H9 (cell line): ENCODE measurements around the gene OR6B2. TPM values are rescaled to one million over a fixed set of nuclear protein-coding genes. Genes with fewer than 3 reads are reported as not detected.

Experiments
- DNase-seq: peaks from one replicate; pipeline ENCODE4 v3.0.0-alpha.2; 2017
- H2AFZ ChIP-seq: one replicate; pipeline ENCODE4 v1.6.1; 2013; ENCODE audit warnings: mild to moderate bottlenecking, low read length, control low read depth, moderate library complexity
- H2AK5ac ChIP-seq: 2 replicates; pipeline ENCODE4 v1.6.1; 2013; ENCODE audit warnings: low read length, control low read depth, mixed read lengths; ENCODE audit not compliant: insufficient read length
- H2BK120ac ChIP-seq: one replicate; pipeline ENCODE4 v1.6.1; 2013; ENCODE audit warnings: low read depth, mild to moderate bottlenecking, low read length, control low read depth, inconsistent platforms; ENCODE audit not compliant: poor library complexity, severe bottlenecking
- H2BK12ac ChIP-seq: 2 replicates; pipeline ENCODE4 v1.6.1; 2013; ENCODE audit warnings: low read length, control low read depth, mixed read lengths, low read depth; ENCODE audit not compliant: insufficient read length
- H2BK15ac ChIP-seq: 2 replicates; pipeline ENCODE4 v1.6.1; 2013; ENCODE audit warnings: low read depth, low read length, control low read depth
- H2BK20ac ChIP-seq: one replicate; pipeline ENCODE4 v1.6.1; 2013; ENCODE audit warnings: low read depth, mild to moderate bottlenecking, low read length, control low read depth, inconsistent platforms; ENCODE audit not compliant: poor library complexity, severe bottlenecking
- H2BK5ac ChIP-seq: 2 replicates; pipeline ENCODE4 v1.6.1; 2013; ENCODE audit warnings: low read length, control low read depth, mixed read lengths; ENCODE audit not compliant: insufficient read length
- H3K14ac ChIP-seq: 2 replicates; pipeline ENCODE4 v1.6.1; 2013; ENCODE audit warnings: low read length, control low read depth; ENCODE audit not compliant: insufficient read depth
- H3K18ac ChIP-seq: 2 replicates; pipeline ENCODE4 v1.6.1; 2013; ENCODE audit warnings: low read depth, mild to moderate bottlenecking, mixed read lengths, low read length, control low read depth; ENCODE audit not compliant: insufficient read length
- H3K23ac ChIP-seq: 2 replicates; pipeline ENCODE4 v1.6.1; 2013; ENCODE audit warnings: low read length, control low read depth, mixed read lengths, low read depth; ENCODE audit not compliant: insufficient read length
- H3K23me2 ChIP-seq: 2 replicates; pipeline ENCODE4 v1.6.1; 2013; ENCODE audit warnings: low read depth, mild to moderate bottlenecking, mixed read lengths, low read length, control low read depth; ENCODE audit not compliant: insufficient read length, poor library complexity, severe bottlenecking
- H3K27ac ChIP-seq: 2 replicates; pipeline ENCODE4 v1.5.1; 2013; ENCODE audit warnings: low read length, control low read depth, mixed read lengths, low read depth; ENCODE audit not compliant: insufficient read length
- H3K27me3 ChIP-seq: 2 replicates; pipeline ENCODE4 v1.6.1; 2013; ENCODE audit warnings: low read length, control low read depth, inconsistent platforms; ENCODE audit not compliant: insufficient read depth
- H3K4ac ChIP-seq: 2 replicates; pipeline ENCODE4 v1.6.1; 2013; ENCODE audit warnings: low read depth, mild to moderate bottlenecking, control low read depth, inconsistent platforms, low read length, moderate library complexity
- H3K4me1 ChIP-seq: 2 replicates; pipeline ENCODE4 v1.6.1; 2013; ENCODE audit warnings: low read length, control low read depth, inconsistent platforms; ENCODE audit not compliant: insufficient read depth
- H3K4me2 ChIP-seq: 2 replicates; pipeline ENCODE4 v1.6.1; 2013; ENCODE audit warnings: low read length, control low read depth, mixed read lengths; ENCODE audit not compliant: insufficient read length, insufficient read depth
- H3K56ac ChIP-seq: 2 replicates; pipeline ENCODE4 v1.6.1; 2013; ENCODE audit warnings: low read depth, mild to moderate bottlenecking, mixed read lengths, low read length, control low read depth; ENCODE audit not compliant: insufficient read length
- H3K79me1 ChIP-seq: 2 replicates; pipeline ENCODE4 v1.6.1; 2013; ENCODE audit warnings: low read depth, mild to moderate bottlenecking, moderate library complexity, low read length, control low read depth, inconsistent platforms; ENCODE audit not compliant: insufficient read depth, poor library complexity, severe bottlenecking
- H3K79me2 ChIP-seq: 2 replicates; pipeline ENCODE4 v1.6.1; 2013; ENCODE audit warnings: low read length, control low read depth, inconsistent platforms; ENCODE audit not compliant: insufficient read depth
- H3K9ac ChIP-seq: 2 replicates; pipeline ENCODE4 v1.6.1; 2013; ENCODE audit warnings: low read length, control low read depth, mixed read lengths; ENCODE audit not compliant: insufficient read length; ENCODE audit errors: extremely low read depth
- H3K9me3 ChIP-seq: one replicate; pipeline ENCODE4 v1.6.1; 2013; ENCODE audit warnings: low read depth, low read length, inconsistent platforms; ENCODE audit not compliant: control insufficient read depth
- H3T11ph ChIP-seq: one replicate; pipeline ENCODE4 v1.6.1; 2013; ENCODE audit warnings: mild to moderate bottlenecking, low read length, control low read depth, inconsistent platforms
- H4K20me1 ChIP-seq: one replicate; pipeline ENCODE4 v1.6.1; 2013; ENCODE audit not compliant: control insufficient read depth, insufficient read length, insufficient read depth
- H4K5ac ChIP-seq: 2 replicates; pipeline ENCODE4 v1.6.1; 2013; ENCODE audit warnings: low read depth, mild to moderate bottlenecking, mixed read lengths, low read length, control low read depth; ENCODE audit not compliant: insufficient read length
- H4K8ac ChIP-seq: replicated peaks from 2 replicates; pipeline ENCODE4 v1.6.1; 2013; ENCODE audit warnings: low read length, control low read depth, mixed read lengths, low read depth; ENCODE audit not compliant: insufficient read length
- H4K91ac ChIP-seq: 2 replicates; pipeline ENCODE4 v1.6.1; 2013; ENCODE audit warnings: low read depth, mild to moderate bottlenecking, moderate library complexity, mixed read lengths, low read length, control low read depth; ENCODE audit not compliant: insufficient read length
- H3K27ac Mint-ChIP-seq, 3 experiments: 2 replicates in 2 of 3; 3 replicates in 1 of 3; pipeline ENCODE4 v1.8.0; 2020 to 2021; ENCODE audit warnings: mixed read lengths in 3 of 3, mild to moderate bottlenecking in 1 of 3, moderate library complexity in 1 of 3
- H3K27me3 Mint-ChIP-seq: 2 replicates; pipeline ENCODE4 v1.8.0; 2021; ENCODE audit warnings: low read depth, mild to moderate bottlenecking, moderate library complexity, mixed read lengths
- H3K36me3 Mint-ChIP-seq, 3 experiments: 2 replicates in 2 of 3; 3 replicates in 1 of 3; pipeline ENCODE4 v1.8.0; 2020 to 2021; ENCODE audit warnings: low read depth in 3 of 3, mixed read lengths in 3 of 3; ENCODE audit not compliant: insufficient read depth in 1 of 3
- H3K4me1 Mint-ChIP-seq, 2 experiments: 2 replicates each; pipeline ENCODE4 v1.8.0; 2020; ENCODE audit warnings: mixed read lengths in 2 of 2
- H3K4me3 Mint-ChIP-seq, 2 experiments: 2 replicates in 1 of 2; 3 replicates in 1 of 2; pipeline ENCODE4 v1.8.0; 2020 to 2021; ENCODE audit warnings: mild to moderate bottlenecking in 2 of 2, mixed read lengths in 2 of 2, moderate library complexity in 1 of 2
- H3K9me3 Mint-ChIP-seq, 2 experiments: 2 replicates in 1 of 2; 3 replicates in 1 of 2; pipeline ENCODE4 v1.8.0; 2020; ENCODE audit warnings: mild to moderate bottlenecking in 2 of 2, mixed read lengths in 2 of 2, moderate library complexity in 1 of 2
- WGBS: extraction: QIAGEN DNeasy Blood & Tissue Kit; methylation state at CpG from one replicate; pipeline ENCODE4 v1.1.7; 2013; ENCODE audit warnings: missing lambda C conversion rate, low lambda C conversion rate, mixed read lengths; ENCODE audit not compliant: insufficient read length; ENCODE audit errors: extremely low coverage; 5-methylcytosine and 5-hydroxymethylcytosine counted together
- total RNA-seq: library from RNA; stranded (reverse); gene quantifications from 2 replicates; pipeline ENCODE4 v1.2.1, GENCODE V29; 2021
- TF ChIP-seq, protein P1 (sequence below): fragments of 200-600 bp; sonication (generic); conservative IDR thresholded peaks from 3 replicates; pipeline ENCODE4 v1.8.0; 2021; ENCODE audit warnings: antibody characterized with exemption, mild to moderate bottlenecking

Gene OR6B2
- total RNA-seq, 1 experiment from 2014 or later, result not detected

DNA sequence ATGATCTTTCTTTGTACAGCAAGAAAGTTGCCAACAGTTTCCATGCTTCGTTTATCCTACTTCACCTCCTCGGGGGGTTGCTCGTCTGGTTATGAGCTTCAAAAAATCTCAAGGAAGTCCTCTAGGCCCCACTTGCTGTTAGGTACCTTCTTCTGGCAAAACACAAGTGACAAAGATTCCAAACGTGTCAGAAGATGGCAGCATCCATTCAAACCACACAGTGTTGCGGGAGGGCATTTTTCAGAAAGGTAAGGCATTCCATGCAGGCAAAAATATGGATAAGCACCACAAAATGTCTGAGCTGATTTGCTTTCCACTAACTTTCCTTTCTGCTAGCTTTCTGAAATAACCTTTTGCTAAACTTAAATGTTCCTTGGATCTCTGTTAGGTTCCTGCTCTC is 36.3 kb upstream of the OR6B2 start:
- no peak overlapping the region for H3K4me3 Mint-ChIP-seq
- no peak overlapping the region for H2BK20ac ChIP-seq
- TF ChIP-seq, protein P1, sequence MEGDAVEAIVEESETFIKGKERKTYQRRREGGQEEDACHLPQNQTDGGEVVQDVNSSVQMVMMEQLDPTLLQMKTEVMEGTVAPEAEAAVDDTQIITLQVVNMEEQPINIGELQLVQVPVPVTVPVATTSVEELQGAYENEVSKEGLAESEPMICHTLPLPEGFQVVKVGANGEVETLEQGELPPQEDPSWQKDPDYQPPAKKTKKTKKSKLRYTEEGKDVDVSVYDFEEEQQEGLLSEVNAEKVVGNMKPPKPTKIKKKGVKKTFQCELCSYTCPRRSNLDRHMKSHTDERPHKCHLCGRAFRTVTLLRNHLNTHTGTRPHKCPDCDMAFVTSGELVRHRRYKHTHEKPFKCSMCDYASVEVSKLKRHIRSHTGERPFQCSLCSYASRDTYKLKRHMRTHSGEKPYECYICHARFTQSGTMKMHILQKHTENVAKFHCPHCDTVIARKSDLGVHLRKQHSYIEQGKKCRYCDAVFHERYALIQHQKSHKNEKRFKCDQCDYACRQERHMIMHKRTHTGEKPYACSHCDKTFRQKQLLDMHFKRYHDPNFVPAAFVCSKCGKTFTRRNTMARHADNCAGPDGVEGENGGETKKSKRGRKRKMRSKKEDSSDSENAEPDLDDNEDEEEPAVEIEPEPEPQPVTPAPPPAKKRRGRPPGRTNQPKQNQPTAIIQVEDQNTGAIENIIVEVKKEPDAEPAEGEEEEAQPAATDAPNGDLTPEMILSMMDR, result no peak
- H3K4me1 ChIP-seq, result 0 out of 2 replicates have a peak, but pooled peaks cover 2% of the 10 kb centered on the region
- H3K9ac ChIP-seq, result no peak overlapping the region
- peak overlapping the region; percentile 7 for H2AFZ ChIP-seq
- H3K14ac ChIP-seq, result no peak overlapping the region
- peaks cover 0 to 2% of the 10 kb centered on the region in 2 experiments; a peak in 2 of 5 replicates for H3K9me3 Mint-ChIP-seq
- no CpG with 5 or more reads among the region's 5 CpGs for WGBS
- H3K27me3 ChIP-seq, result no peaks in the 10 kb centered on the region
- no peak overlapping the region for H2BK12ac ChIP-seq
- H2BK120ac ChIP-seq, result no peak overlapping the region
- no peak for DNase-seq
- H3K4me1 Mint-ChIP-seq, result peaks cover 11 to 13% of the 10 kb centered on the region in 2 experiments
- no peak overlapping the region for H3K18ac ChIP-seq
- H4K5ac ChIP-seq, result no peak overlapping the region
- no peak overlapping the region for H3K56ac ChIP-seq
- H3K79me2 ChIP-seq, result no peaks in the 10 kb centered on the region
- no peak overlapping the region for H3K27ac ChIP-seq
- no peak overlapping the region for H3K23ac ChIP-seq
- no peak overlapping the region for H4K8ac ChIP-seq
- no peaks in the 10 kb centered on the region for H3K79me1 ChIP-seq
- H2BK15ac ChIP-seq, result no peak overlapping the region
- no peaks in the 10 kb centered on the region for H3K9me3 ChIP-seq
- H4K91ac ChIP-seq, result no peak overlapping the region
- H3K27me3 Mint-ChIP-seq, result no peaks in the 10 kb centered on the region
- H3K36me3 Mint-ChIP-seq, result no peaks in the 10 kb centered on the region
- H3K4me2 ChIP-seq, result no peak overlapping the region
- H3K27ac Mint-ChIP-seq, result no peak overlapping the region
- H4K20me1 ChIP-seq, result no peaks in the 10 kb centered on the region
- no peak overlapping the region for H2BK5ac ChIP-seq
- H3K4ac ChIP-seq, result no peak overlapping the region
- no peak overlapping the region for H2AK5ac ChIP-seq
- no peaks in the 10 kb centered on the region for H3K23me2 ChIP-seq
- no peak overlapping the region for H3T11ph ChIP-seq
